ENCODE results near the gene PIP4K2B. TPM values are rescaled to one million over a fixed set of nuclear protein-coding genes. Genes with fewer than 3 reads are reported as not detected.

PIP4K2B gene
- total and polyA plus RNA-seq, 4 donors: 16.1 to 42.3 (median 29.2) TPM

DNA sequence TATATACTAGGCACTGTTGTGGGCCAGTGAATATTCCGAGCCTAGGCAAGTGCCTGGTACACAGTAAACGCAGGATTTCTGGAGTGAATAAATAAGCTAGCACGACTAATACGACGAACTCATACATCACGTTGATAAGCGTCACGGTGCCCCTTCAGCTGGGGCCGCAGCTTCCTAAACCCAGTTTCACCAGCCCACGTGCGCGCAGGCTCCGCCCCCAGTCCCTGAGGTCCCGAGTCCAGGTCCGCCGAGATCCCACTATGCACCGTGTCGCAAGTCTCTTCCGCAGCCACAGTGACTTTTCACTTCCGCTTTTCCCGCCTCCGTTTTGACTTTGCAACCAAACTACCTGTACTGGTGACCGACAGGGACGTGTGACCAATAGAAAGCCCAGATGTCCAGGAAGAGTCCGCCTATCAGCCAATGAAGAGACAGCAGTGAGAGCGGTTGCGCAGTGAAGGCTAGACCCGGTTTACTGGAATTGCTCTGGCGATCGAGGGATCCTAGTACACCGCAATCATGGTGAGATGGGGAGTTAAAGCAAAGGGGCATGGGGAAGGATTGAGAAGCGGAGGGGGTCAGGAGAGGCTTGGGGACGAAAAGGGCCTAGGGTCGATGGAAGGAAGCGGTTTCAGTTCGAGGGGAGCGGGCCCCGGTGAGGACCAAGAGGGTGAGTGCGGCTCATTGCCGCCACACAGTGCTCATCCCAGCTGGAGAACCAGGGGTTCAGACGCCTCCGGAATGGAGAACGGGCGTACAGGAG, 46.9 kb downstream of the PIP4K2B start, which contains the start of gene PSMB3:
Gene PSMB3 (plus strand): TSS at position 434 of the 763 bp plus-strand sequence. CDS start 86 bp downstream, at position 520.
- peaks cover 7 to 18% (median 10%) of the 10 kb centered on the region in 4 donors for H3K36me3 ChIP-seq (ENCODE audit: control insufficient read depth in 4 of 4, insufficient read depth in 4 of 4, low read length in 4 of 4)
- no peaks in the 10 kb centered on the region for H3K9me3 ChIP-seq (ENCODE audit: control insufficient read depth in 4 of 4, insufficient read depth in 3 of 4, low read length in 3 of 4)
- H3K27ac ChIP-seq (ENCODE audit: low read depth in 1 of 2, low read length in 1 of 2): peak within 1 kb of the TSS; percentile 85 to 96
- peak within 1 kb of the TSS; percentile 78 for H3K4me3 ChIP-seq
- peaks cover 0 to 16% (median 10%) of the 10 kb centered on the region in 3 donors for H3K27me3 ChIP-seq (ENCODE audit: control insufficient read depth in 3 of 3, insufficient read depth in 3 of 3, low read length in 2 of 3)
- DNase-seq (peak; percentile 98 to 100 (median 99)), ATAC-seq (ENCODE audit: insufficient read depth, low FRiP score) (peak; percentile 80)
- peak within 1 kb of the TSS; percentile 56 to 87 for H3K9ac ChIP-seq (ENCODE audit: insufficient read depth in 1 of 2, low read length in 2 of 2)
- H3K4me1 ChIP-seq (ENCODE audit: control insufficient read depth in 5 of 5, insufficient read depth in 5 of 5, low read length in 5 of 5): peaks cover 0 to 41% (median 6%) of the 10 kb centered on the region in 5 donors
- TF ChIP-seq, protein P1, sequence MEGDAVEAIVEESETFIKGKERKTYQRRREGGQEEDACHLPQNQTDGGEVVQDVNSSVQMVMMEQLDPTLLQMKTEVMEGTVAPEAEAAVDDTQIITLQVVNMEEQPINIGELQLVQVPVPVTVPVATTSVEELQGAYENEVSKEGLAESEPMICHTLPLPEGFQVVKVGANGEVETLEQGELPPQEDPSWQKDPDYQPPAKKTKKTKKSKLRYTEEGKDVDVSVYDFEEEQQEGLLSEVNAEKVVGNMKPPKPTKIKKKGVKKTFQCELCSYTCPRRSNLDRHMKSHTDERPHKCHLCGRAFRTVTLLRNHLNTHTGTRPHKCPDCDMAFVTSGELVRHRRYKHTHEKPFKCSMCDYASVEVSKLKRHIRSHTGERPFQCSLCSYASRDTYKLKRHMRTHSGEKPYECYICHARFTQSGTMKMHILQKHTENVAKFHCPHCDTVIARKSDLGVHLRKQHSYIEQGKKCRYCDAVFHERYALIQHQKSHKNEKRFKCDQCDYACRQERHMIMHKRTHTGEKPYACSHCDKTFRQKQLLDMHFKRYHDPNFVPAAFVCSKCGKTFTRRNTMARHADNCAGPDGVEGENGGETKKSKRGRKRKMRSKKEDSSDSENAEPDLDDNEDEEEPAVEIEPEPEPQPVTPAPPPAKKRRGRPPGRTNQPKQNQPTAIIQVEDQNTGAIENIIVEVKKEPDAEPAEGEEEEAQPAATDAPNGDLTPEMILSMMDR (IDR thresholded peaks at IDR 0.05; ENCODE audit: control extremely low read depth, extremely low read depth): no peak
- WGBS, 2 donors: 0% methylated on average over 44 of the region's 44 CpGs

GRCh38 chr17:38751808-38752307, 47.5 kb downstream of the PIP4K2B start:
- peak; percentile 89 to 93 (median 90) for DNase-seq
- H3K27ac ChIP-seq (ENCODE audit: low read depth in 1 of 2, low read length in 1 of 2): peak overlapping the region; percentile 85 to 96
- ATAC-seq (ENCODE audit: insufficient read depth, low FRiP score): peak; percentile 24
- H3K9me3 ChIP-seq (ENCODE audit: control insufficient read depth in 4 of 4, insufficient read depth in 3 of 4, low read length in 3 of 4): no peaks in the 10 kb centered on the region
- peaks cover 5 to 18% (median 9%) of the 10 kb centered on the region in 4 donors for H3K36me3 ChIP-seq (ENCODE audit: control insufficient read depth in 4 of 4, insufficient read depth in 4 of 4, low read length in 4 of 4)
- peak overlapping the region; percentile 66 for H3K4me3 ChIP-seq
- H3K27me3 ChIP-seq (ENCODE audit: control insufficient read depth in 3 of 3, insufficient read depth in 3 of 3, low read length in 2 of 3): peaks cover 0 to 16% (median 10%) of the 10 kb centered on the region in 3 donors
- H3K9ac ChIP-seq (ENCODE audit: insufficient read depth in 1 of 2, low read length in 2 of 2): peak overlapping the region in 1 of 2 donors; percentile 53
- WGBS, 2 donors: 0% methylated on average over 44 of the region's 44 CpGs
- H3K4me1 ChIP-seq (ENCODE audit: control insufficient read depth in 5 of 5, insufficient read depth in 5 of 5, low read length in 5 of 5): peaks cover 0 to 42% (median 6%) of the 10 kb centered on the region in 5 donors
- TF ChIP-seq, protein P1 (IDR thresholded peaks at IDR 0.05; ENCODE audit: control extremely low read depth, extremely low read depth): no peak

DNA sequence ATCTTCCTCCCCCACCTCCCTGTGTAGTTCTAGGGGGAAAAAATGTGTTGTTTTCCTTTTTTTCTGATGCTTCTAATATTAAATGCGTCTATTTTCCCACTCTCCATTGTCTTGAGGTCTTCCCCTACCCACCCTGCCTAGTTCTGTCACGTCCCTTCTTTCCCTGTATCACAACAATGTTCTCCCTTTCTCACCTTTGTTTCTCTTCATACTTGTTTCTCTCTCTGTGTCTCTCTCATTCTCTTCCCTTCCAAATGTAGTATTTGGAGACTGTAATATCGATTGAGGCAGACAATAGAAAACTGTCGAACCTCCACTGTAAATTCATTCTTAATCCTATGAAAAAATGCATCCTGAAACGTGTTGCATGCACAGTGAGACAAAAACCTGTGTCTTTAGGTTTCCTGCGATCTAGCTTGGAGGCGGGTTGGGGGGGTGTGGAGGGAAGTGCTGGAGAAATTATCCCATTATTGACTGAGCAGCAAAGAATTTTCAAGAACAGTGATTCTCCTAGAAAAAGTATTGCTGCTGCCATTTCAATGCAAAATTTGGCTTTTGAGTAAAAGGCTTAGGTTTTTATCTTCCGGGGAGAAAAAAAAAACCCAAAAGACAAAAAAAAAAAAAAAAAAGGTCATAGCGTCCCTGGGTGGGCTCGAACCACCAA, 48.1 kb downstream of the PIP4K2B start:
- DNase-seq (no peak), ATAC-seq (ENCODE audit: insufficient read depth, low FRiP score) (no peak)
- H3K36me3 ChIP-seq (ENCODE audit: control insufficient read depth in 4 of 4, insufficient read depth in 4 of 4, low read length in 4 of 4): peaks cover 3 to 15% (median 8%) of the 10 kb centered on the region in 4 donors
- H3K4me1 ChIP-seq (ENCODE audit: control insufficient read depth in 5 of 5, insufficient read depth in 5 of 5, low read length in 5 of 5): peaks cover 3 to 48% (median 6%) of the 10 kb centered on the region in 5 donors
- H3K27ac ChIP-seq (ENCODE audit: low read depth in 1 of 2, low read length in 1 of 2): peak overlapping the region; percentile 76 to 96
- no peak overlapping the region for H3K4me3 ChIP-seq
- 4% methylated on average over 10 of the region's 10 CpGs for WGBS, 2 donors
- H3K9me3 ChIP-seq (ENCODE audit: control insufficient read depth in 4 of 4, insufficient read depth in 3 of 4, low read length in 3 of 4): no peaks in the 10 kb centered on the region
- TF ChIP-seq, protein P1 (IDR thresholded peaks at IDR 0.05; ENCODE audit: control extremely low read depth, extremely low read depth): no peak
- no peak overlapping the region for H3K9ac ChIP-seq (ENCODE audit: insufficient read depth in 1 of 2, low read length in 2 of 2)
- peaks cover 0 to 16% (median 10%) of the 10 kb centered on the region in 3 donors for H3K27me3 ChIP-seq (ENCODE audit: control insufficient read depth in 3 of 3, insufficient read depth in 3 of 3, low read length in 2 of 3)

Data from lung (tissue), 12 donors.